Measurements from ENCODE around the gene CCDC179.

The CCDC179 gene

GRCh38 chr11:22860241-22860640 lies at the start of gene CCDC179:
TSS of gene CCDC179 (minus strand) at chr11:22860474. CDS start at chr11:22860421, 53 bp downstream.
- in situ Hi-C loops (cut with HindIII; ENCODE audit: low pct_ligation_motif_present, low pct_unique_long_range_greater_than_20kb, low sequenced_read_pairs), result no loop called here
- no peak for DNase-seq

- in situ Hi-C loops (cut with HindIII; ENCODE audit: low pct_ligation_motif_present, low pct_unique_long_range_greater_than_20kb, low sequenced_read_pairs), result no loop called here
Measured at GRCh38 chr11:22903782-22904181, 43.5 kb upstream of the CCDC179 start.

GRCh38 chr11:22901603-22902002 lies 41.3 kb upstream of the CCDC179 start:
- in situ Hi-C loops (cut with HindIII; ENCODE audit: low pct_ligation_motif_present, low pct_unique_long_range_greater_than_20kb, low sequenced_read_pairs), result no loop called here

More at GRCh38 chr11:22903782-22904181, 43.5 kb upstream of the CCDC179 start:
- no peak for DNase-seq

GRCh38 chr11:22900764-22901486 lies 40.7 kb upstream of the CCDC179 start:
- no peak for DNase-seq
- in situ Hi-C loops (cut with HindIII; ENCODE audit: low pct_ligation_motif_present, low pct_unique_long_range_greater_than_20kb, low sequenced_read_pairs), result no loop called here

More at GRCh38 chr11:22901603-22902002, 41.3 kb upstream of the CCDC179 start:
- DNase-seq, result no peak

- no peak for DNase-seq
- in situ Hi-C loops (cut with HindIII; ENCODE audit: low pct_ligation_motif_present, low pct_unique_long_range_greater_than_20kb, low sequenced_read_pairs), result no loop called here
Measured at GRCh38 chr11:22898036-22898435, 37.8 kb upstream of the CCDC179 start.

GRCh38 chr11:22890227-22890626 lies 30.0 kb upstream of the CCDC179 start:
- DNase-seq, result no peak
- in situ Hi-C loops (cut with HindIII; ENCODE audit: low pct_ligation_motif_present, low pct_unique_long_range_greater_than_20kb, low sequenced_read_pairs), result no loop called here

- in situ Hi-C loops (cut with HindIII; ENCODE audit: low pct_ligation_motif_present, low pct_unique_long_range_greater_than_20kb, low sequenced_read_pairs), result no loop called here
- no peak for DNase-seq
Measured at GRCh38 chr11:22884217-22884616, 23.9 kb upstream of the CCDC179 start.

GRCh38 chr11:22879630-22880029 lies 19.4 kb upstream of the CCDC179 start:
- in situ Hi-C loops (cut with HindIII; ENCODE audit: low pct_ligation_motif_present, low pct_unique_long_range_greater_than_20kb, low sequenced_read_pairs), result no loop called here

GRCh38 chr11:22878604-22879003 lies 18.3 kb upstream of the CCDC179 start:
- no peak for DNase-seq
- in situ Hi-C loops (cut with HindIII; ENCODE audit: low pct_ligation_motif_present, low pct_unique_long_range_greater_than_20kb, low sequenced_read_pairs), result no loop called here

More at GRCh38 chr11:22879630-22880029, 19.4 kb upstream of the CCDC179 start:
- DNase-seq, result no peak

- in situ Hi-C loops (cut with HindIII; ENCODE audit: low pct_ligation_motif_present, low pct_unique_long_range_greater_than_20kb, low sequenced_read_pairs), result no loop called here
Measured at GRCh38 chr11:22878039-22878438, 17.8 kb upstream of the CCDC179 start.

GRCh38 chr11:22875869-22876473 lies 15.7 kb upstream of the CCDC179 start:
- peak; percentile 83 for DNase-seq
- in situ Hi-C loops (cut with HindIII; ENCODE audit: low pct_ligation_motif_present, low pct_unique_long_range_greater_than_20kb, low sequenced_read_pairs), result no loop called here

More at GRCh38 chr11:22878039-22878438, 17.8 kb upstream of the CCDC179 start:
- no peak for DNase-seq

GRCh38 chr11:22869325-22869724 lies 9.1 kb upstream of the CCDC179 start:
- in situ Hi-C loops (cut with HindIII; ENCODE audit: low pct_ligation_motif_present, low pct_unique_long_range_greater_than_20kb, low sequenced_read_pairs), result no loop called here
- no peak for DNase-seq

GRCh38 chr11:22859756-22860155 lies 518 bp downstream of the CCDC179 start:
- no peak for DNase-seq
- in situ Hi-C loops (cut with HindIII; ENCODE audit: low pct_ligation_motif_present, low pct_unique_long_range_greater_than_20kb, low sequenced_read_pairs), result no loop called here

GRCh38 chr11:22851477-22851876 lies 8.8 kb downstream of the CCDC179 start:
- in situ Hi-C loops (cut with HindIII; ENCODE audit: low pct_ligation_motif_present, low pct_unique_long_range_greater_than_20kb, low sequenced_read_pairs), result no loop called here
- no peak for DNase-seq

GRCh38 chr11:22846726-22847125 lies 13.5 kb downstream of the CCDC179 start:
- no peak for DNase-seq
- in situ Hi-C loops (cut with HindIII; ENCODE audit: low pct_ligation_motif_present, low pct_unique_long_range_greater_than_20kb, low sequenced_read_pairs), result no loop called here

- in situ Hi-C loops (cut with HindIII; ENCODE audit: low pct_ligation_motif_present, low pct_unique_long_range_greater_than_20kb, low sequenced_read_pairs), result no loop called here
- DNase-seq, result peak; percentile 38
Measured at GRCh38 chr11:22832315-22833015, 27.8 kb downstream of the CCDC179 start.

GRCh38 chr11:22830082-22830414 lies 30.2 kb downstream of the CCDC179 start:
- DNase-seq, result no peak
- in situ Hi-C loops (cut with HindIII; ENCODE audit: low pct_ligation_motif_present, low pct_unique_long_range_greater_than_20kb, low sequenced_read_pairs), result no loop called here

- in situ Hi-C loops (cut with HindIII; ENCODE audit: low pct_ligation_motif_present, low pct_unique_long_range_greater_than_20kb, low sequenced_read_pairs), result no loop called here
- peak; percentile 90 for DNase-seq
Measured at GRCh38 chr11:22829231-22830081, 30.8 kb downstream of the CCDC179 start, which contains the start of gene SVIP. TSS of gene SVIP (minus strand) at chr11:22829801. CDS start at chr11:22829748, 53 bp downstream.

- in situ Hi-C loops (cut with HindIII; ENCODE audit: low pct_ligation_motif_present, low pct_unique_long_range_greater_than_20kb, low sequenced_read_pairs), result no loop called here
- no peak for DNase-seq
Measured at GRCh38 chr11:22828373-22828772, 31.9 kb downstream of the CCDC179 start.
